Stimulated activated CD4-positive, alpha-beta T cell treated with anti-CD3 and anti-CD28 coated beads, Interleukin-4, amount 100 ng/mL, for 1 hour (primary cell): Measurements from ENCODE around the gene PAPOLA.

Experiments
- DNase-seq: peaks from one replicate; pipeline ENCODE4 v3.0.0-alpha.2; 2020

The PAPOLA gene

DNA sequence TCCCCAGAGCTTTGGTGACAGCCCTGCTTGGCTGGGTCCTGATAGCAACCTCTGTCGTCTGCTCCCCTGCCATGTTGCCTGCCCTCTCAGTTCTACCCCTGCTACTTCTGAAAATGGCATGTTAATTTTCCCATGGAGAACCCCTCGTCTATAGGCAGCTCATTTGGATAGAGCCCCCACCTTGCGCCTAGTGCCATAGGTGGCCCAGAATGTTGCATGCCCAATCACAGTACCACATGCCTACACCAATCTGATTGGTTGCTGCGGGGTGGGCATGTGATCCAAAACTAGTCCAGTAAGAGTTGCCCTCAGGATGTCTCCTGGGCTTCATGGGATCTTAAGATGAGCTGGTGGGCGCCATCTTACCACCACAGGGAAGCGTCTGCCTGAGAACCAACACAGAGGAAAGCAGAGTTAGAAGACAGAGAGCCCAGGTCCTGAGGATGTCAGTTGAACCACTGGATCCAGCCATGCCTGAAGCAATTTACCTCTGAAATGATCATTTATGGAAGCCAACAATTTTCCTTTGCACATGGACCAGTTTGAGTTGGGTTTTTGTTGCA is 85.7 kb downstream of the PAPOLA start:
- DNase-seq: no peak

- no peak for DNase-seq
These were observed 86.5 kb downstream of the PAPOLA start for GRCh38 chr14:96588410-96589257.

GRCh38 chr14:96589577-96589976 is 87.4 kb downstream of the PAPOLA start:
- DNase-seq: no peak

DNA sequence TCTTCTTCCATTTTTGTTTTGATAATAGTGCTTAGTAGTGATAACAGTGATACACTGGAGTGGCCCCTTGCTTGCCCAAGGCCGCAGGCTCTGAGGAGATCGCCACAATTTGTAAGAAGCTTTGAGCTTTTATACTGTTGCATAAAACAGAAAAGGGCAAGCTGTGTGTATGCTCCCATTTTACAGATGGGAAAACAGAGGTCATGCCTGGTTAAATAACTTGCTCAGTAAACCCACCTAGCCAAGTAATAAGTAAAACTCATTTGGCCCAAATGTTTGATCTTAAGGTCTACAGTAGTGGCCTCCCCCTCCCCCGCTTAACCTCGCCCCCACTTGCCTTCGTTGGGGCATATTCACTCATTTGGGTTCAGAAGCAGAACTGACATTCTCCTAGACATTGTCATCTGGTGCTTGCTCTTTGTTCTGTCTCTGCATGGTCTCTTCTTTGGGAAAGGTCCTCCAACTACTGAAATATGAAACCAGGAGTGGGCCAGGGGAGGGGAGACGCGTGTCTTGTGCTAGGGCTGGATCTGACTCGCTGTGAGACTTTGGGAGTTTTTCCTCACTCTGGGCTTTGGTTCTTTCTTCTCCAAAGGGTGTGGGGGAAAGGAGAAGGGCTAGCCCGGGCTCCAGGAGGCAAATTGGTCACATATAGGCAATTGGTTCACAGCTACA is 88.1 kb downstream of the PAPOLA start:
- no peak for DNase-seq

GRCh38 chr14:96592591-96593386 is 90.6 kb downstream of the PAPOLA start:
- DNase-seq: peak; percentile 61

GRCh38 chr14:96594961-96595360 is 92.8 kb downstream of the PAPOLA start:
- no peak for DNase-seq

DNA sequence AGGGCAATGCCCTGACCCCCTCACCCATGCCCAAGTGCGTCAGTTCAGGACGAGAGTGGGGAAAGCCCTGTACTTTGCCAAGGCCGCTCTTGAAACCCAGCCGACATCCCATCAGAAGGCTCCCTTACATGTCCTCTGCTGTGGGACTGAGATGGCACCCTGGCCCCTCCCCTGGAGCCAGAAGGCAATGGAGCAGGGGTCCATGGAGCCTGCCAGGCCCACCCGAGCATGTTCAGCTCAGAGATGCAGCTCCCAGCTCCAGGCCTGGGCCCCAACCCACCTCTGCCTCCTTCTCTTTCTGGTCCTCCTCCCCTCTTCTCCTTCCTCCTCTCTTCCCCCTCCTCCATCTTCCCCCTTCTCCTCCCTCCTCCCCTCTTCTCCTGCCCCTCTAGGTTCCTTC is 95.5 kb downstream of the PAPOLA start:
- no peak for DNase-seq

- DNase-seq: no peak
These were observed 96.2 kb downstream of the PAPOLA start for GRCh38 chr14:96598332-96598928.

- no peak for DNase-seq
These were observed 96.9 kb downstream of the PAPOLA start for GRCh38 chr14:96599076-96599475.

DNA sequence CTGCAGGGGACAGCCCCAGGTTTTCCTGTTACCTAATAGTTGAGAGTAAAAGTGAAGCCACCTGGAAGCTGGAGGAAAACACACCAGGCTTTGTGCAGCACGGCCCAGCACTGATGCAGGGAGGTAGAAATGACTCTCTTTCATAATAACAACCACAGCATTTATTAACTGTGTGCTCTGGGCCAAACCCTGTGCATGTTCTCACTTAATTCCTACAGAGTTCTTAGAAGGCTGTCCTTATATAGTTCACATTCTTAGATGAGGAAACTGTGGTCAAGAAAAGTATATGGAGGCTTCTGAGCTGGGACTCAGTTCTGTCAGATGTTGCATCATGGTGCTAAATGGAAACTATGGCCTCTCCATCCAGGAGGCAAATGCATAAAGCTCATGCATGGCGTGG is 100.0 kb downstream of the PAPOLA start:
- no peak for DNase-seq

DNA sequence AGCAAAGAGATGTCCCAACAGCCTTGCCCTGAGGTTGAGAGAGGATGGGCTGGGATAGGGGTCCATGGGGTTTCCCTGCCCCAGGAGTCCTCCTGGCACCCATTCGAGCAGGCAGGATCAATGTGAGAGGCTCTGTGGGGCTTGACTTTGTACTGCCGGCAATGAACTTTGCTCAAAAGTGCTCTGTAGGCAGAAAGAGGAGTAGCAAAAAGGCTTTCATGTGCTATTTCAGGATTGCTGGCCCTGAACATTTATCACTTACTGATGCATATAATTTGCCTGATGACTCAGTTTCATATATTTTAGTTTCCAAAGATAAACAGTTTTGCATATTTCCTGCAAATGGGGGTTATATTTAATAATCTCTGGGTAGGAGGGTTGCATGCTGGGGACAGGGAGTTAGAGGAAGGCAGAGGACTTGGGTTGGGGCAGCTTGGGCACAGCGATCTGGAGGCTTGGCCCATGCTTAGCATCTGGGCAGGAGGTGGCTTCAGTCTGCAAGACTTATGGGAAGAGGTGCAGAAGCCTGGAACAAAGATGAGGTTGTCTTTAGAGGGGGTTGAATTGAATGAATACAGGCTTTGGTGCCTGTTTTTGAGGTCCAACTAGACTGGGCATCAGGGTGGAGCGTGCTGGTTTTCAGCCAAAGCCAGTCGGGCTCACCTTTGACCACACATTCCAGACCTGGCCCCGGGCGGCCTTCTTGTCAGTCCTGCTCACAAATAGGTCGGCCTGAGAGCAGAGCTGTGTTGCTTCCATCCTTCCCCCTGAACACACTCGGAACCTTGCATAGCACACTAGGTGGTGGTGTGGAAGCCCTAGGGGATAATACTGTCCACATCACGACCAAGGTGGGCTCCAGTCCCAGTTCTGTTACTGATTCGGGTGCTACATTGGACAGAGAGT is 101.4 kb downstream of the PAPOLA start:
- no peak for DNase-seq

DNA sequence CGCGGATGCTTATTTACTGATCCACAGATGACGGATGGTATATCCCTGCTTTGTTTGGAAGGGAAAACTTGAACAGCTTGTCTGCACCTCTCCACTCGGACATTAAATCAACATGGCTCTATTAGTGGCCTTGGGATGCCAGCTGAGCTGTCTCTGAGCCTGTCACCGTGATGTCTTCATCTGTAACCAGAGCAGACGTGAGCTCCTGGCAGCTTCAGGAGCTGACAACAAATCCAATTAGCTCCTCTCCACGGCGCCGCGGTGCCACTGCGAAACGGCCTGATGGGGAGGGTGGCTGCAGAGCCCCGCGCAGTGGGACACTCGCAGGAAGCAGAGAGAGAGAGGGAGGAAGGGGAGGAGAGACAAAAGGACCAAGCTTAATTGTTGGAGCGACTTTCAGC is 112.3 kb downstream of the PAPOLA start:
- DNase-seq: no peak

DNA sequence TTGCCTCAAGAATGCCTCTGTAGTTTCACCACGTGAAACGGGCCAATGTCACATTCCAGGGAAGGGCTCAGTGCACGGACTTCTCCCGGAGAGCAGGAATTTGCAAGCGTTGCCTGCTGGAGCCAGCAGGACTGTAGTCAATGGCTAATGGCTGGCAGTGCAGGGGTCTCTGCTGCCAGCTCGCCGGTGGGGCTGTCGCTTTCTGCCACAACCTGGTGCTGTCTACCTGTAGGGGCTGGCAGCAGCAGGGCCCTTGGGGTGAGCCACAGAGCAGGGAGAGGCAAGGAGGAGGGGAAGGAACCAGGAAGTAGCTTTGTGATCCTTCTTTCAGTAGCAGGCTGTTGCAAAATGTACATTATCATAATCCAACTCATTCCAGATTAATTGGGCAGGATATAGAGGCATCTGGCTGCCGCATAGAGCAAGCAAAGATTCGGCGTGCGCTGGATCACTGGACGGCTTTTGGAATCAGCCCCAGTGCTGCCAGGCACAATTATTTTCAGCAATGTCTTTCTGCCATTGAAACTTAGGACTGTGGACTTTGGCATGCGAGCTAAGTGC is 114.1 kb downstream of the PAPOLA start:
- no peak for DNase-seq
